D341Med (cell line): ENCODE results near the gene SNAPC2.
A peak's percentile ranks its signal among the peaks of the same experiment; 100 is the strongest.
"Not testable (repeated sequence)": the region's sequence is repeated elsewhere in the genome, so short reads cannot be mapped to it uniquely, and the experiment has no call there.

Experiments
- DNase-seq: peaks from one replicate; pipeline ENCODE4 v3.0.0; 2012; ENCODE audit warnings: low spot score

SNAPC2 gene

GRCh38 chr19:7888145-7888825, 31.9 kb upstream of the SNAPC2 start, which contains the start of gene LRRC8E:
Gene LRRC8E (plus strand): TSS chr19:7888510. CDS start chr19:7895604, 7,094 bp downstream.
- peak; percentile 66 for DNase-seq

- DNase-seq = no peak
These were observed 31.3 kb upstream of the SNAPC2 start for GRCh38 chr19:7888826-7889217.

GRCh38 chr19:7893362-7894101, 26.6 kb upstream of the SNAPC2 start:
- not testable (repeated sequence) for DNase-seq

GRCh38 chr19:7894612-7895309, 25.4 kb upstream of the SNAPC2 start:
- no peak for DNase-seq

GRCh38 chr19:7895565-7895964, 24.6 kb upstream of the SNAPC2 start:
- no peak for DNase-seq

- DNase-seq = no peak
These were observed 22.8 kb upstream of the SNAPC2 start for GRCh38 chr19:7897292-7897691.

GRCh38 chr19:7898967-7899366, 21.2 kb upstream of the SNAPC2 start:
- no peak for DNase-seq

GRCh38 chr19:7899751-7900378, 20.3 kb upstream of the SNAPC2 start:
- DNase-seq = peak; percentile 19

- DNase-seq = no peak
These were observed 19.7 kb upstream of the SNAPC2 start for GRCh38 chr19:7900401-7900870.

GRCh38 chr19:7900931-7901330, 19.2 kb upstream of the SNAPC2 start:
- no peak for DNase-seq

GRCh38 chr19:7901337-7901736, 18.8 kb upstream of the SNAPC2 start:
- no peak for DNase-seq

- no peak for DNase-seq
These were observed 17.3 kb upstream of the SNAPC2 start for GRCh38 chr19:7902796-7903243.

- DNase-seq = peak; percentile 99
These were observed 16.7 kb upstream of the SNAPC2 start, which contains the start of gene MAP2K7 for GRCh38 chr19:7903244-7904073. Gene MAP2K7 (plus strand): TSS chr19:7903877. CDS start chr19:7903945, 68 bp downstream.

GRCh38 chr19:7904074-7905020, 15.8 kb upstream of the SNAPC2 start:
- peak; percentile 88 for DNase-seq

GRCh38 chr19:7905268-7905667, 14.9 kb upstream of the SNAPC2 start:
- no peak for DNase-seq

GRCh38 chr19:7905859-7906258, 14.3 kb upstream of the SNAPC2 start:
- DNase-seq = no peak

GRCh38 chr19:7907122-7907521, 13.0 kb upstream of the SNAPC2 start:
- DNase-seq = no peak

- no peak for DNase-seq
These were observed 12.6 kb upstream of the SNAPC2 start for GRCh38 chr19:7907544-7907943.

- no peak for DNase-seq
These were observed 11.9 kb upstream of the SNAPC2 start for GRCh38 chr19:7908078-7908699.
